Cardiac muscle cell (in vitro differentiated cells and primary cell): ENCODE data around the gene ADGB. TPM values are rescaled to one million over a fixed set of nuclear protein-coding genes. Genes with fewer than 3 reads are reported as not detected.

Experiments used
- DNase-seq, 2 donors: peaks; one replicate each; pipeline versions ENCODE4 v3.0.0 to v3.0.0-alpha.2; 2010 to 2017; ENCODE audit warnings: low read depth in 1 of 2, low spot score in 1 of 2
- H3K27ac ChIP-seq: fragments of 200-600 bp; sonication (generic); 2 replicates; pipeline ENCODE4 v1.5.1; 2016
- H3K27me3 ChIP-seq: fragments of 200-600 bp; sonication (generic); 2 replicates; pipeline ENCODE4 v1.6.0; 2016; ENCODE audit warnings: control low read depth
- H3K36me3 ChIP-seq: fragments of 200-600 bp; sonication (generic); 2 replicates; pipeline ENCODE4 v1.5.1; 2016; ENCODE audit warnings: control low read depth
- H3K4me1 ChIP-seq: fragments of 200-600 bp; sonication (generic); 2 replicates; pipeline ENCODE4 v1.8.1; 2017; ENCODE audit warnings: low read depth, mild to moderate bottlenecking, mixed run types
- H3K4me3 ChIP-seq: fragments of 200-600 bp; sonication (generic); 2 replicates; pipeline ENCODE4 v1.5.1; 2016; ENCODE audit warnings: mild to moderate bottlenecking
- H3K9me3 ChIP-seq: fragments of 200-600 bp; sonication (generic); 2 replicates; pipeline ENCODE4 v1.5.1; 2017; ENCODE audit warnings: low read depth, mild to moderate bottlenecking, control low read depth
- polyA plus RNA-seq: library from polyadenylated mRNA; unstranded; fragments of >200 nt; fragmentation: Nextera tagmentation; extraction: Ambion mirVana; gene quantifications from 2 replicates; pipeline ENCODE4 v1.2.1, GENCODE V29; 2016
- total RNA-seq: library from RNA; depleted of rRNA; stranded (reverse); fragments of >200 nt; gene quantifications from 2 replicates; pipeline ENCODE4 v1.2.3, GENCODE V29; 2016
- TF ChIP-seq, protein P1 (sequence below): IDR thresholded peaks from 2 replicates; pipeline ENCODE4 v1.5.1; 2012; ENCODE audit warnings: low read depth, mild to moderate bottlenecking, low read length

Gene ADGB
- total and polyA plus RNA-seq, 2 experiments from 2014 or later, result not detected

GRCh38 chr6:146590492-146590891 lies 8.3 kb upstream of the ADGB start:
- no peaks in the 10 kb centered on the region for H3K9me3 ChIP-seq
- H3K27me3 ChIP-seq, result no peaks in the 10 kb centered on the region
- TF ChIP-seq, protein P1, sequence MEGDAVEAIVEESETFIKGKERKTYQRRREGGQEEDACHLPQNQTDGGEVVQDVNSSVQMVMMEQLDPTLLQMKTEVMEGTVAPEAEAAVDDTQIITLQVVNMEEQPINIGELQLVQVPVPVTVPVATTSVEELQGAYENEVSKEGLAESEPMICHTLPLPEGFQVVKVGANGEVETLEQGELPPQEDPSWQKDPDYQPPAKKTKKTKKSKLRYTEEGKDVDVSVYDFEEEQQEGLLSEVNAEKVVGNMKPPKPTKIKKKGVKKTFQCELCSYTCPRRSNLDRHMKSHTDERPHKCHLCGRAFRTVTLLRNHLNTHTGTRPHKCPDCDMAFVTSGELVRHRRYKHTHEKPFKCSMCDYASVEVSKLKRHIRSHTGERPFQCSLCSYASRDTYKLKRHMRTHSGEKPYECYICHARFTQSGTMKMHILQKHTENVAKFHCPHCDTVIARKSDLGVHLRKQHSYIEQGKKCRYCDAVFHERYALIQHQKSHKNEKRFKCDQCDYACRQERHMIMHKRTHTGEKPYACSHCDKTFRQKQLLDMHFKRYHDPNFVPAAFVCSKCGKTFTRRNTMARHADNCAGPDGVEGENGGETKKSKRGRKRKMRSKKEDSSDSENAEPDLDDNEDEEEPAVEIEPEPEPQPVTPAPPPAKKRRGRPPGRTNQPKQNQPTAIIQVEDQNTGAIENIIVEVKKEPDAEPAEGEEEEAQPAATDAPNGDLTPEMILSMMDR, result no peak
- no peak for DNase-seq
- no peak overlapping the region for H3K27ac ChIP-seq
- no peak overlapping the region for H3K4me3 ChIP-seq
- H3K36me3 ChIP-seq, result no peaks in the 10 kb centered on the region
- H3K4me1 ChIP-seq, result no peaks in the 10 kb centered on the region

DNA sequence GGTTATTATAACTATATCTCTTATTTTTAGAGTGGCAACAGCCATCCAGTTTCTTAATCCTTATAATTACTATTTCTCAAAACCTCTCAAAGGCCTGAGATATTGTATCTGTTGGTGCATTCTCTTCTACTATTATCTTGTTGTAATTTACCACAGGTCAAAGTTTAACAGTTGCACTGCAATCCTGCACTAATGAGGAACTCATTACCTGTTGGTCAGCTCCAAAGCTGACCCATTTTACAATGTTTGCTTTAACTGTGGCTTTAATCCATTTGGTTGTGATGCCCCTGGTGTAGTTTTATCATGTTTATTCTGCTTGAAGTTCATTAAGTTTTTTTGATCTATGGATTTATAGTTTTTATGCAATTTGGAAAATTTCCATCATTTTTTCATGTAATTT lies 6.3 kb upstream of the ADGB start:
- H3K4me1 ChIP-seq, result no peaks in the 10 kb centered on the region

GRCh38 chr6:146593986-146594385 lies 4.8 kb upstream of the ADGB start:
- H3K9me3 ChIP-seq, result no peaks in the 10 kb centered on the region
- H3K4me3 ChIP-seq, result no peak overlapping the region

More for the DNA sequence above, 6.3 kb upstream of the ADGB start:
- Histone ChIP-seq H3K4me3 (no peak overlapping the region), H3K27me3 (no peaks in the 10 kb centered on the region), H3K9me3 (no peaks in the 10 kb centered on the region), H3K27ac (no peak overlapping the region), H3K36me3 (no peaks in the 10 kb centered on the region)
- TF ChIP-seq, protein P1, result no peak
- no peak for DNase-seq

GRCh38 chr6:146594495-146594894 lies 4.3 kb upstream of the ADGB start:
- no peaks in the 10 kb centered on the region for H3K36me3 ChIP-seq
- H3K4me1 ChIP-seq, result no peaks in the 10 kb centered on the region
- H3K4me3 ChIP-seq, result no peak overlapping the region
- H3K9me3 ChIP-seq, result no peaks in the 10 kb centered on the region
- TF ChIP-seq, protein P1, result no peak
- DNase-seq, result no peak
- H3K27ac ChIP-seq, result no peak overlapping the region
- no peaks in the 10 kb centered on the region for H3K27me3 ChIP-seq

More at GRCh38 chr6:146593986-146594385, 4.8 kb upstream of the ADGB start:
- Histone ChIP-seq H3K27me3 (no peaks in the 10 kb centered on the region), H3K36me3 (no peaks in the 10 kb centered on the region), H3K4me1 (no peaks in the 10 kb centered on the region), H3K27ac (no peak overlapping the region)
- TF ChIP-seq, protein P1, result no peak
- DNase-seq, result no peak

GRCh38 chr6:146595972-146596731 lies 2.6 kb upstream of the ADGB start:
- H3K27me3 ChIP-seq, result no peaks in the 10 kb centered on the region
- H3K4me1 ChIP-seq, result no peaks in the 10 kb centered on the region
- H3K36me3 ChIP-seq, result no peaks in the 10 kb centered on the region
- TF ChIP-seq, protein P1, result no peak
- peak in 1 of 2 donors; percentile 20 for DNase-seq
- H3K4me3 ChIP-seq, result no peak overlapping the region
- H3K9me3 ChIP-seq, result no peaks in the 10 kb centered on the region
- no peak overlapping the region for H3K27ac ChIP-seq
